Measurements from ENCODE around the gene BEND3.

The BEND3 gene

GRCh38 chr6:107083047-107083768, 32.1 kb downstream of the BEND3 start:
- no peak for DNase-seq (ENCODE audit: low spot score)

GRCh38 chr6:107082045-107082444, 33.3 kb downstream of the BEND3 start:
- DNase-seq (ENCODE audit: low spot score), result no peak

GRCh38 chr6:107080036-107080435, 35.3 kb downstream of the BEND3 start:
- no peak for DNase-seq (ENCODE audit: low spot score)

- DNase-seq (ENCODE audit: low spot score), result no peak
Measured at GRCh38 chr6:107079429-107079828, 35.9 kb downstream of the BEND3 start.

GRCh38 chr6:107077710-107078109, 37.6 kb downstream of the BEND3 start:
- DNase-seq (ENCODE audit: low spot score), result no peak

- no peak for DNase-seq (ENCODE audit: low spot score)
Measured at GRCh38 chr6:107075951-107076381, 39.3 kb downstream of the BEND3 start.

GRCh38 chr6:107070686-107071085, 44.6 kb downstream of the BEND3 start:
- DNase-seq (ENCODE audit: low spot score), result no peak

GRCh38 chr6:107069631-107070548, 45.4 kb downstream of the BEND3 start:
- no peak for DNase-seq (ENCODE audit: low spot score)

- no peak for DNase-seq (ENCODE audit: low spot score)
Measured at GRCh38 chr6:107068691-107069630, 46.4 kb downstream of the BEND3 start.

- no peak for DNase-seq (ENCODE audit: low spot score)
Measured at GRCh38 chr6:107066697-107067659, 48.3 kb downstream of the BEND3 start.

- no peak for DNase-seq (ENCODE audit: low spot score)
Measured at GRCh38 chr6:107064579-107065065, 50.7 kb downstream of the BEND3 start.

- no peak for DNase-seq (ENCODE audit: low spot score)
Measured at GRCh38 chr6:107062691-107063090, 52.6 kb downstream of the BEND3 start.

GRCh38 chr6:107061125-107062020, 53.9 kb downstream of the BEND3 start:
- DNase-seq (ENCODE audit: low spot score), result peak; percentile 8

- DNase-seq (ENCODE audit: low spot score), result no peak
Measured at GRCh38 chr6:107060704-107061103, 54.6 kb downstream of the BEND3 start.

- no peak for DNase-seq (ENCODE audit: low spot score)
Measured at GRCh38 chr6:107059606-107060005, 55.7 kb downstream of the BEND3 start.

GRCh38 chr6:107057679-107058078, 57.6 kb downstream of the BEND3 start:
- DNase-seq (ENCODE audit: low spot score), result no peak

GRCh38 chr6:107056796-107057195, 58.5 kb downstream of the BEND3 start:
- DNase-seq (ENCODE audit: low spot score), result no peak

- no peak for DNase-seq (ENCODE audit: low spot score)
Measured at GRCh38 chr6:107047807-107048206, 67.5 kb downstream of the BEND3 start.

GRCh38 chr6:107045826-107046675, 69.3 kb downstream of the BEND3 start:
- DNase-seq (ENCODE audit: low spot score), result no peak
